Body of pancreas (tissue), 4 donors: ENCODE data around the gene HERC4. TPM values are rescaled to one million over a fixed set of nuclear protein-coding genes. Genes with fewer than 3 reads are reported as not detected.

Experiments used
- ATAC-seq: fragments of 150-250 bp; one replicate; pipeline ENCODE4 v1.9.1; 2016
- DNase-seq, 4 donors: peaks; one replicate each; pipeline ENCODE4 v3.0.0-alpha.2; 2019
- H3K27ac ChIP-seq, 4 donors: fragments of 200-600 bp; sonication (generic); 1 replicate in 3 of 4; 2 replicates in 1 of 4; pipeline versions ENCODE4 v1.5.1 to v1.6.1; 2016 to 2019; ENCODE audit warnings: mild to moderate bottlenecking in 1 of 4, mixed read lengths in 1 of 4, moderate library complexity in 1 of 4
- H3K27me3 ChIP-seq, 2 donors: fragments of 200-600 bp; sonication (generic); one replicate each; pipeline ENCODE4 v1.6.0; 2016; ENCODE audit warnings: mild to moderate bottlenecking in 1 of 2
- H3K36me3 ChIP-seq, 2 donors: fragments of 200-600 bp; sonication (generic); replicated peaks in 1 of 2; 2 replicates each; pipeline ENCODE4 v1.5.1; 2016; ENCODE audit warnings: low read depth in 2 of 2; ENCODE audit not compliant: insufficient read depth in 1 of 2
- H3K4me1 ChIP-seq: fragments of 200-600 bp; sonication (generic); one replicate; pipeline ENCODE4 v1.6.0; 2016
- H3K4me3 ChIP-seq, 2 donors: fragments of 200-600 bp; sonication (generic); 1 replicate in 1 of 2; 2 replicates in 1 of 2; pipeline ENCODE4 v1.5.1; 2016 to 2019
- H3K9me3 ChIP-seq, 3 donors: fragments of 200-600 bp; sonication (generic); 1 replicate in 2 of 3; 2 replicates in 1 of 3; pipeline ENCODE4 v1.5.1; 2016
- CTCF ChIP-seq, 7 experiments: fragments of 450-650 bp in 4 of 7; fragments of 200-600 bp in 3 of 7; sonication (generic) in 3 of 7; IDR thresholded peaks; one replicate each; pipeline ENCODE4 v1.5.1; 2016 to 2019; ENCODE audit warnings: antibody characterized with exemption in 7 of 7
- POLR2A ChIP-seq, 3 donors: fragments of 450-650 bp; IDR thresholded peaks; one replicate each; pipeline ENCODE4 v1.6.1; 2016; ENCODE audit warnings: antibody characterized with exemption in 3 of 3, mild to moderate bottlenecking in 2 of 3
- WGBS, 2 donors: methylation state at CpG; one replicate each; pipeline ENCODE4 v1.1.5; 2017; 5-methylcytosine and 5-hydroxymethylcytosine counted together
- intact Hi-C: fragments of 100-400 bp; cut with DNase I; formaldehyde crosslinking; loops from one replicate; pipeline ENCODE4 v1.15.1; 2023
- total RNA-seq, 2 donors: library from RNA; depleted of rRNA; stranded (reverse); fragments of >200 nt; gene quantifications; one replicate each; pipeline ENCODE4 v1.1.0, GENCODE V29; 2016

The HERC4 gene
- total RNA-seq, 2 donors from 2014 or later = 21.4 to 42.8 TPM

GRCh38 chr10:68074031-68074774, 880 bp downstream of the HERC4 start:
- Histone ChIP-seq H3K27me3 (no peaks in the 10 kb centered on the region), H3K4me1 (peaks cover 35% of the 10 kb centered on the region), H3K4me3 (peak overlapping the region; percentile 66 to 99), H3K27ac (peak overlapping the region; percentile 68 to 99 (median 96)), H3K9me3 (peaks cover 0 to 3% (median 0%) of the 10 kb centered on the region in 3 donors), H3K36me3 (no peaks in the 10 kb centered on the region)
- WGBS, 2 donors = 0% methylated on average over 16 to 27 of the region's 27 CpGs
- TF ChIP-seq CTCF (IDR thresholded peaks at IDR 0.05) = no peak
- TF ChIP-seq POLR2A (IDR thresholded peaks at IDR 0.05) = no peak
- DNase-seq (no peak), ATAC-seq (peak; percentile 38)
- intact Hi-C loops = no loop called here

DNA sequence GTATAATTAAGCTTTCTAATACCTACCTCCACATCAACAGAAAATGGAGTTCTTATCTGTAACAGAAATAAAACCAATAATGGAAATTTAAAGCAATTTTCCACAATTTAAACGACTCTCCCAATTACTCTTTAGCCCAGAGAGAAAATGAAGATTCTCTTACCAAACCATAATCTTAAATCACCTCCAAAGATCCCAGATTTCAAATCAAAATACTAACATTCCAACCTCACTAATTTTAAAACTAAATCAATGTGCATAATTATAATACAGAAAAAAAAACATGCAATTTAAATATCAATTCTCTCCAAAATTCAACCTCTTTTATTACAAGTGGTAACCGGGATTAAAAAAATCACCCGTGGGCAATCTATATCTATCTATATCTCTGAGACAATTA, 1.5 kb downstream of the HERC4 start:
- Histone ChIP-seq H3K4me3 (peak overlapping the region; percentile 66 to 99), H3K9me3 (peaks cover 0 to 3% (median 0%) of the 10 kb centered on the region in 3 donors), H3K27ac (peak overlapping the region in 2 of 4 donors; percentile 95 to 99), H3K4me1 (peaks cover 35% of the 10 kb centered on the region), H3K27me3 (no peaks in the 10 kb centered on the region), H3K36me3 (no peaks in the 10 kb centered on the region)
- DNase-seq (no peak), ATAC-seq (no peak)
- 2 to 6% methylated on average over 3 of the region's 3 CpGs for WGBS, 2 donors
- intact Hi-C loops = no loop called here
- TF ChIP-seq POLR2A (IDR thresholded peaks at IDR 0.05) (no peak), CTCF (IDR thresholded peaks at IDR 0.05) (no peak)

GRCh38 chr10:68067508-68067907, 7.6 kb downstream of the HERC4 start:
- WGBS, 2 donors = 74% methylated on average over 3 of the region's 3 CpGs
- Histone ChIP-seq H3K4me3 (no peak overlapping the region), H3K27ac (no peak overlapping the region), H3K27me3 (no peaks in the 10 kb centered on the region), H3K4me1 (peaks cover 15% of the 10 kb centered on the region), H3K9me3 (no peaks in the 10 kb centered on the region), H3K36me3 (no peaks in the 10 kb centered on the region)
- TF ChIP-seq CTCF (IDR thresholded peaks at IDR 0.05) = no peak
- no peak for TF ChIP-seq POLR2A (IDR thresholded peaks at IDR 0.05)
- intact Hi-C loops = no loop called here
- no peak for ATAC-seq
- DNase-seq = no peak

DNA sequence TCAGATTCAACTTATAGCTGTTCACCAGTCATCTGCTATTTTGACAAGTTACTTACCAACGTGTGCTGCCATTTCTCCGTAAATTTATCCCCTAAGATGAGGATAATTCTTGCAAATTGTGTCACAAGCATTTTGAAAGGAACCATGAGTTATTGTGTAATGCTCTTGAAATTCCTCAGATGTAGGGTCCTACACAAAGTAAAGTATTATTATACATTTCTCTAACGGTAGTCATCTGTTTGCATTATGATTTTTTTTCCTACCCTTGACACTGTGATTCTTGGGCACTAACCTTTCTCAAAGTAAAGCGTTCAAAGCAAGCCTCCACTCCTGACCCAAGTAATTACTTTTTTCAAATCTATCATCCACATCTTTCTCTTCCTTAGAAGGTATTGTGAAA, 8.1 kb downstream of the HERC4 start:
- ATAC-seq = no peak
- WGBS, 2 donors = 73 to 74% methylated on average over 4 of the region's 4 CpGs
- no peaks in the 10 kb centered on the region for H3K9me3 ChIP-seq
- H3K36me3 ChIP-seq = no peaks in the 10 kb centered on the region
- H3K4me1 ChIP-seq = peaks cover 11% of the 10 kb centered on the region
- intact Hi-C loops = no loop called here
- DNase-seq = no peak
- no peak overlapping the region for H3K27ac ChIP-seq
- H3K27me3 ChIP-seq = no peaks in the 10 kb centered on the region
- TF ChIP-seq CTCF (IDR thresholded peaks at IDR 0.05) (no peak), POLR2A (IDR thresholded peaks at IDR 0.05) (no peak)
- H3K4me3 ChIP-seq = no peak overlapping the region

DNA sequence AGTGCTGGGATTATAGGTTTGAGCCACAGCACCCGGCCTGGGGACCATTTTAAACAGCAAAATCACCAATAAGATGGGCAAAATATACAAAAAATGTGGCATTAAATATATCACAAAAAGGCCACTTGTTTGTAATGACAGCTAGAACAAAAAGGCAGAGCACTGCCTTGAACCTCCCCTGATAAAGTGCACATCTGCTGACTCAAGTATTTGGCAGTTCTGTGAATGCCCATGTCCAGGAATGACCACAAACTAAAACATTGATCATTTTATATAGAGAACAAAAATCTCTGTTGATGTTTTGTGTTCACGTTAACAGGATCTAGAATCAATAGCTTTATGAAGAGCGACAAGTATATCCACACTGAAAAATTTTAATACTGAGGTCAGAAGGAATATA, 21.5 kb downstream of the HERC4 start:
- Histone ChIP-seq H3K27ac (no peak overlapping the region), H3K36me3 (no peaks in the 10 kb centered on the region), H3K9me3 (no peaks in the 10 kb centered on the region), H3K4me1 (no peaks in the 10 kb centered on the region), H3K4me3 (no peak overlapping the region), H3K27me3 (no peaks in the 10 kb centered on the region)
- ATAC-seq (no peak), DNase-seq (no peak)
- TF ChIP-seq CTCF (IDR thresholded peaks at IDR 0.05) (no peak), POLR2A (IDR thresholded peaks at IDR 0.05) (no peak)
- intact Hi-C loops = no loop called here
- 94 to 96% methylated on average over 3 of the region's 3 CpGs for WGBS, 2 donors
